ENCODE measurements around the gene RARRES1.

DNA sequence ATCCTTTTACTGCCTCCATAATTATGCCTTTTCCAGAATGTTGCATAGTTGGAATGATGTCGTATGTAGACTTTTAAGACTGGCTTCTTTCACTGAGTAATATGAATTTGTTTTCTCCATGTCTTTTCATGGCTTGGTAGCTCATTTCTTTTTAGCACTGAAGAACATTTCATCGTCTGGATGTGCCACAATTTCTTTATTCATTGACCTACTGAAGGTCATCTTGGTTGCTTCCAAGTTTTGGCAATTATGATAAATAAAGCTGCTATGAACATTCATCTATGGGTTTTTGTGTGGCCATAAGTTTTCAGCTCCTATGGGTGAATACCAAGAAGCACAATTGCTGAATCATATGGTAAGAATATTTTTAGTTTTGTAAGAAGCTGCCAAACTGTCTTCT, 23.2 kb upstream of the RARRES1 start:
- TF ChIP-seq, protein P1, sequence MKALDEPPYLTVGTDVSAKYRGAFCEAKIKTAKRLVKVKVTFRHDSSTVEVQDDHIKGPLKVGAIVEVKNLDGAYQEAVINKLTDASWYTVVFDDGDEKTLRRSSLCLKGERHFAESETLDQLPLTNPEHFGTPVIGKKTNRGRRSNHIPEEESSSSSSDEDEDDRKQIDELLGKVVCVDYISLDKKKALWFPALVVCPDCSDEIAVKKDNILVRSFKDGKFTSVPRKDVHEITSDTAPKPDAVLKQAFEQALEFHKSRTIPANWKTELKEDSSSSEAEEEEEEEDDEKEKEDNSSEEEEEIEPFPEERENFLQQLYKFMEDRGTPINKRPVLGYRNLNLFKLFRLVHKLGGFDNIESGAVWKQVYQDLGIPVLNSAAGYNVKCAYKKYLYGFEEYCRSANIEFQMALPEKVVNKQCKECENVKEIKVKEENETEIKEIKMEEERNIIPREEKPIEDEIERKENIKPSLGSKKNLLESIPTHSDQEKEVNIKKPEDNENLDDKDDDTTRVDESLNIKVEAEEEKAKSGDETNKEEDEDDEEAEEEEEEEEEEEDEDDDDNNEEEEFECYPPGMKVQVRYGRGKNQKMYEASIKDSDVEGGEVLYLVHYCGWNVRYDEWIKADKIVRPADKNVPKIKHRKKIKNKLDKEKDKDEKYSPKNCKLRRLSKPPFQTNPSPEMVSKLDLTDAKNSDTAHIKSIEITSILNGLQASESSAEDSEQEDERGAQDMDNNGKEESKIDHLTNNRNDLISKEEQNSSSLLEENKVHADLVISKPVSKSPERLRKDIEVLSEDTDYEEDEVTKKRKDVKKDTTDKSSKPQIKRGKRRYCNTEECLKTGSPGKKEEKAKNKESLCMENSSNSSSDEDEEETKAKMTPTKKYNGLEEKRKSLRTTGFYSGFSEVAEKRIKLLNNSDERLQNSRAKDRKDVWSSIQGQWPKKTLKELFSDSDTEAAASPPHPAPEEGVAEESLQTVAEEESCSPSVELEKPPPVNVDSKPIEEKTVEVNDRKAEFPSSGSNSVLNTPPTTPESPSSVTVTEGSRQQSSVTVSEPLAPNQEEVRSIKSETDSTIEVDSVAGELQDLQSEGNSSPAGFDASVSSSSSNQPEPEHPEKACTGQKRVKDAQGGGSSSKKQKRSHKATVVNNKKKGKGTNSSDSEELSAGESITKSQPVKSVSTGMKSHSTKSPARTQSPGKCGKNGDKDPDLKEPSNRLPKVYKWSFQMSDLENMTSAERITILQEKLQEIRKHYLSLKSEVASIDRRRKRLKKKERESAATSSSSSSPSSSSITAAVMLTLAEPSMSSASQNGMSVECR (CRISPR knock-in tag; IDR thresholded peaks at IDR 0.05; ENCODE audit: borderline replicate concordance), result no peak
- TF ChIP-seq FOXP1 (CRISPR knock-in tag; IDR thresholded peaks at IDR 0.05; ENCODE audit: borderline replicate concordance), result no peak
